ENCODE data around the gene DMP1.
"Not testable (repeated sequence)": the region's sequence is repeated elsewhere in the genome, so short reads cannot be mapped to it uniquely, and the experiment has no call there.

Gene DMP1

DNA sequence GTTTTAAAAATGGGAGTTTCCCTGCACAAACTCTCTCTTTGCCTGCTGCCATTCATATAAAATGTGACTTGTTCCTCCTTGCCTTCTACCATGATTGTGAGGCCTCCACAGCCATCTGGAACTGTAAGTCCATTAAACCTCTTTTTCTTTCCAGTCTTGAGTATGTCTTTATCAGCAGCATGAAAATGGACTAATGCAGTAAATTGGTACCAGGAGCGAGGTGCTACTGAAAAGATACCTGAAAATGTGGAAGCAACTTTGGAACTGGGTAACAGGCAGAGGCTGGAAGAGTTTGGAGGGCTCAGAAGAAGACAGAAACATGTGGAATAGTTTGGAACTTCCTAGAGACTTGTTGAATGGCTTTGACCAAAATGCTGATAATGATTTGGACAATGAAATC is 40.9 kb downstream of the DMP1 start:
- DNase-seq = not testable (repeated sequence)

DNA sequence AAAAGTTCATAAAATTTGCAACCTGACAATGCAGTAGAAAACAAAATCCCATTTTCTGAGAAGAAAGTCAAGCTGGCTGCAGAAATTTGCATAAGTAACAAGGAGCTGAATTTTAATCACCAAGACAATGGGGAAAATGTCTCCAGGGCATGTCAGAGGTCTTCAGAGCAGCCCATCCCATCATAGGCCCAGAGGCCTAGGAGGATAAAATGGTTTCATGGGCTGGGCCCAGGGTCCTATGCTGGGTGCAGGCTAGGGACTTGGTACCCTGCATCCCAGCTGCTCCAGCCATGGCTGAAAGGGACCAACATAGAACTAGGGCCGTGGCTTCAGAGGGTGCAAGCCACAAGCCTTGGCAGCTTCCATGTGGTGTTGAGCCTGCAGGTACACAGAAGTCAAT is 42.0 kb downstream of the DMP1 start:
- DNase-seq = not testable (repeated sequence)

DNA sequence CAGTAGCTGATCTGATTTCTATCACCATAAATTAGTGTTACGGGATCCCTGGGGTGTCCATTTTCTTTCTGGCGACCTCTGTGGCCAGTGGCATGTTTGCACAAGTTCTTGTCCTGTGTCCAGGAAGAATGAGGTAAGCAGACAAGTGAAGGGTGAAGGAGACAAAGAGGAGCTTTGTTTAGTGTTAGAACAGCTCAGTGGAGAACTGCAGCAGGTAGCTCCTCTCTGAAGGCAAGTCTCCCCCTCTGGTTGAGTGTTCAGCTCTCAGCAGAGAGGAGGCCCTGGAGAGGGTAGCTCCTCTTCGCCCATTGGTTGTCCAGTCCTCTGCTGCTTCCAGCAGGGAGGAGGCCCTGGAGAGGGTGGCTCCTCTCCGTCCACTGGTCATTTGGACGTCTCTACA is 47.2 kb downstream of the DMP1 start:
- DNase-seq = no peak

DNA sequence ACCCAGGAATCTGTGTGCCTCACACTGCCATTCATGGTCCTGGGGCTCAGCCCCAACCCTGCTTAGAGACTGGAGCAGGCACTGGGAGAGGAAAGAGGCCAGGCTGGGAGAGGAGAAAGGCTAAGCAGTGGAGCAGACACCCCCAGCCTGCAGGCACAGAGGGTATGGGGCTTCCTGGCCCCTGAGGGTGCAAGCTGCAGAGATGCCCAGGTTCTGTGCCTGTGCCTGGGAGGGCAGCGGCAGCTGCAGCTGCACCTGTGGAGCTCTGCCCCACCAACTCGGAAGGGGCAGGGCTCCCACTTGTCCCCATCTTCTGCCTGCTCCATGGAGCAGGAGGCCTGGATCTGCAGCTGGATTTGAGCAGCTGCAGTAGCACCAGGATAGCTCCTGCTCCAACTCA is 47.9 kb downstream of the DMP1 start:
- DNase-seq = no peak

DNA sequence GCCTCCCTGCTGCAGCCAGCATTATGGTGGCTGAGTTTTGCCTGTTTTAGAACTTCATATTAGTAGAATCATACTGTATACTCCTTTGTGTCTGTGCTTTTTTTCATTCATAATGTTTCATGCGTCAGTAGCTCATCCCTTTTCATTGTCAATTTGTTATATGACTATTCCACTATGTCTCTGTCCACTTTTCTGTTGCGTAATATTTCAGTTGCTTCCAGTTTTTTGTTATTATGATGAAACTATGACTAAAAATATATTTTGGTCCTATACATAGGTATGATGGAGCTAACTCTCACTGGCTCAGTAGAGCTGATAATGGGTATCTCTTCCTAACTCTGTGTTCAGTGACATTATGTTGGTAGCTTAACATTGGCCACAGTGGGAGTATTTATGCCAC is 48.3 kb downstream of the DMP1 start:
- no peak for DNase-seq

DNA sequence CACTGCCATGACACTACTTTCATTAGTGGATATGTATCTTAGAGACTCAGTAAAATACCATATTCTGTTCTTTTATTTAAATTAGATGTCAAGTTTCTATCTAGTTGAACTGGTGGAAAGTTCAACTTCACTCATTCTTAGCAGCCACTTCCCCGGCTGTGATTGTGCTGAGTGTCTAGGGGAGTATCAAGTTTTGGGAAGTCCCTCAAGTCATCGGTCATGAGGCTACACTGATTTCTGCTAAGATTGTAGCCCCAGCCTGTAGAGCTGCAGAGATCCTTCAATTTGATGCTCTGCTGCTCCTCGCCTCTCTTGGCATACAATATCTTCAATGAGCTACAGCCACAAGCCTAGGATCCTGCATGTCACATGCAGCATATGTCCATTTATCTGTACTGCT is 53.9 kb downstream of the DMP1 start:
- no peak for DNase-seq

DNA sequence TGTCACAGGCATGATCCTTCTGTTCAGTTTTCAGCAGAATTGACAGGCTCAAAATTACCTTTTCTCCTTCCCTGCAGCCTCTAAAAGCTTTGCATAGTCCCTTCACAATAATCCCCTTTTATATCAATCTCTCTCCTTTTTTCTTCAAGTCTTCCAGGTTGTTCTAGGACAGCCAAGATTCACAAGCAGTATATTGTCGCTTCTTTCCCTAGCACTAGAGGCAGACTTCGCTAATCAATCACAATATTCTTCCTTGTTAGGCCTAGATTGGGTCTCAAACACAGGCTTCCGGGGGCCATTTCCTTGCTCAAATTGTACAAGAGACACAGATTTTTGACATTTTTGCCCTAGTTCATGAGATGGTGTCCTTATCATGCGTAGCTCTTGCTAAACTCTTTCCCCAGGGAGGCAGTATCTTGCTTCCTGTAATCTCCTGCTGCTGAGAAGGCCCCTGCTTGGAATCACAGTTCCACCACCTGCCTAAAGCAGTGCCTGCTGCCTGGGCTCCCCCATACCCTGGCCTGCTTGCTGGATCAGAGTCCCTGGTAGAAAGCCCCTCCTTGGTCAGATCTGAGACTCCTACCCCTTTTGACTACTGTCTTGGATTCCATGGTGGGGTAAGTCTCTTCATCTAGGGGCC is 57.3 kb downstream of the DMP1 start:
- no peak for DNase-seq
